ENCODE data around the gene LIN7A.

LIN7A gene

DNA sequence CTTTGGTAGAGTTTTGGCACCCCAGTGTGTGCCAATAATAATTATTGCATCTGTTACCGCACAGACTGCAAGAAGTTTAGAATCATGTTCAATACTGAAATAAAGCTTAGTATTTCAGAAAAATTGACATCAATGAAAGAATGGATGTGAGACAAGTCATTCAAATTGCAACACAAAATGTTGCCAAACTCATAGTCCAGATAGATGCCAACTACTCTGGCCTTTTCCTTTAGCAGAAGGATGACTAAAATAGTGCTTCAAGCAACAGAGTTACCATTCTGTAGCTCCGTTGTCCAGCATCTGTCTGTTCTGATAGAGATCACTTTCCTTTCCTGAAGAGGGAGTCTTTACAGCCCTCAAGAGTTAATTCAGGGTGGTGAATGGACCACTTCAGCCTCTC lies 77.5 kb downstream of the LIN7A start:
- DNase-seq (ENCODE audit: low read depth in 2 of 2), result no peak

DNA sequence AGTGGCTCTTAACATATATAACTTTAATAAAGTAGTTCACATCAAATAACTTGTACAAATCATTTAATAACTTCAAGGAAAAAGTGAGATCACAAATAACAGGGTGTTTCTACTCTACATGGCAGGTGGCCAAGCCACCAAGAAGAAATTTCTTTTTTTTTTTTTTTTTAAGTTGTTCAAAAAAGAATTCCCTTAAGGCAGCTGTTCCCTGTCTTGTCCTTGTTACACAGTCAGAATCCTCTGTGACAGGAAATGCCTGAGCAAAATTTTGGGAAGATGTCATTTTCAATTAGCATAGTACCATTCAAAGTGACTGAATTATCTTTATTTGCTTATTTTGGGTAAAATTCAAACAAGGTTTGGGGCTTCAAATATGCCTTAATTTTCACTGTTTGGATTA lies 79.4 kb downstream of the LIN7A start:
- DNase-seq (ENCODE audit: low read depth in 2 of 2), result no peak

DNA sequence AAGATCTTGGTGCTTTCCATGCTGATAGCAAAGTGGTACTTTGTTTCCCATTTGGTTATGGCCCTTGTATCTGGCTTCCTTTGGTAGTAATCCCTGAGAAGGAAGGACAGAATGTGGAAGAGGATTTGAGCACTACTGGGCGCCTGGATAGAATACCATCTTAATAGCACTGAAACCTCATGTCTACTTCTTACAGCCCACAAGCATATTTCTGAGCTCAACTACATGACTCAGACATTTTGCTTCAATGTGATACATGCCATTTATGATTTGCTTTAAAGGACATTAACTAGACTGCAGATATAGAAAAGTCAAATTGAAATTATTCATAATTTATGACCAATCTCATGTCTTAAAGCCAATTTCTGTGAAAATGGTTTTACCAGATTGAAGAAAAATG lies 80.4 kb downstream of the LIN7A start:
- no peak for DNase-seq (ENCODE audit: low read depth in 2 of 2)

DNA sequence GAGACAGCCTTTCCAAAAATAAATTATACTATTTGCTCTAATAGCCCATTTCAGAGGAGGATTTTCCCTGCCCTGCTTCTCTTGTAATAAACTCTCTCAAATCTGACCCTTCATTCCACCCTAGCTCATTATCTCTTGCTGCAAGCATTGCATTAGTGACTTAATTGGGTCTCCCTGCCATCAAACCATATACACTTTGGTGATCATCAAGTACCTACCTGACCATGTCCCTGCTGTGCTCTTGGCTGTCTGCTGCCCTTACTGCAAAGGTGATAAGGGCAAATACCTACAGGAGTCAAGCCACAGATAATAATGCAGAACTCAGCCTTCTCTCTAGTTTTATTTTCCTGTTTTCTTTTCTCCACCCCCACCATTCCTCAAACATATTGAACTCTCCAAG lies 88.4 kb downstream of the LIN7A start:
- DNase-seq (ENCODE audit: low read depth in 2 of 2), result no peak

DNA sequence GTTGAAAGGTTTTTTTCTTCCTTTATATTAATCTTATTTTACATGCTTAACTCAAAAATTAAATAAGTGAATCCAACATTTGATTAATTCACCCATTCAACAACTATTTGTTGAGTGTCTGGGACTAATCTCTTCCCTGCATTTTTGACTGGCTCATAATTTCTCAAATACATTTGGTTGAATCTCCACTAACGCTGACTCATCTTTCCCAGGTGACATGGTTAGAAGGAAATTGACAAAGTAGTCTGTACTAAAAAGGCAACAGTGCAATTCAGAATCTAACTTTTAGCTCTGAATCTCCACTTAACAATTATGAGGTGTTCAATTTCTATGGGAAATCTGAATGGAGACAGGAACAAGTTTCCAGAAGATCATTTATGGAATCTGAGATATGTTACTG lies 88.9 kb downstream of the LIN7A start:
- DNase-seq (ENCODE audit: low read depth in 2 of 2), result no peak

DNA sequence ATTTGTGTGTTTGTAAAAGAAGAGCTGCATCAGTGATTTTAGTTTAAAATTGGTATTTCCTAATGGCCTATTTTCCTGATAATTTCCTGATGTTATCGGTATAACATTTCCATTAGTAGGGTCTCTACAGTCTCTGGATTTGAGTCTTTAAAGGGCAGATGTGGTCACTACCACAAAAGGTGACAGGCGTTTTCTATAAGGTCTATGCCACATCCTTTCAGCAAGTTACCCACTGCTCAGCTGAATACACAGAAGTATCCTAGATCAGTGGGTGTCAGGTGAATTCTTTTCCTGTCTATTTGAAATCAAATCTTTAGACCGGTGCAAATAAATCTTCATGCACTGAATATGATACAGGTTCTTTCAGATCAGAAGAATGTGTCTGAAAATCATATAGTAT lies 90.2 kb downstream of the LIN7A start:
- DNase-seq (ENCODE audit: low read depth in 2 of 2), result no peak

DNA sequence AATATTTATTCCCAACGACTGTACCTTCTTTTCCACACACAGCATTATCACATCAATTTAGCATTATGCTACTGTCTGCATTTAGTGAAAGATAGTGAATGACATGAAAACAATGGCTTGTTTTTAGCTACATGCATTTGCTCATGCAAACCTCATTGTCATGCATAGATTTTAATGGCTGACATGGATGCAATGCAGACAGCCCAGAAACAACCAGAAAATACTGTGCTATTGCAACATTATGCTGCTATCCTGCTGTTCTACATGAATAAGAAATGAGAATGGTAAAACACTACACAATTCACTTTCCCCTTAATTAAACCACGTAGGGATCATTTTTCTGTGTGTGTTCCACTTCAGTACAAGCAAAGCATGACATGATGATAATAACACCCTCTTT lies 90.8 kb downstream of the LIN7A start:
- DNase-seq (ENCODE audit: low read depth in 2 of 2), result no peak

DNA sequence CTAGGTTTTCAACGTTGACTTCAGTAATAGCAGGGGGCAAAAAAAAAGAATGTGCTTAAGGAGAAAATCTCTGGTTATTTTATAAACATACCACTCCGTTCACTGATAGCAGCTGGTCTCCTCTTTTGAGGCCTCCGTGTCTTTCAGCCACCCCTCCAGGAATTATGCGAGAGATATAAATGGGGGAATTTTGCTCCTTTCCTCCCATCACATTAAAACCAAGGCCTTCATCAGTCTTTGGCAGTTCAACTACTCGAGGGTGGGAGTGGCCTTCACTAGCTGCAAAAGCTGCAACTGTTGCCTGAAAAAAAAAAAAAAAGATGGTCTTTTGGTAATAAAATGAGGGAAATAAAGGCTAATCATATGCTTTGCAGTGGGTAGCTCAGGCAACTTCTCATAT lies 92.1 kb downstream of the LIN7A start:
- no peak for DNase-seq (ENCODE audit: low read depth in 2 of 2)

DNA sequence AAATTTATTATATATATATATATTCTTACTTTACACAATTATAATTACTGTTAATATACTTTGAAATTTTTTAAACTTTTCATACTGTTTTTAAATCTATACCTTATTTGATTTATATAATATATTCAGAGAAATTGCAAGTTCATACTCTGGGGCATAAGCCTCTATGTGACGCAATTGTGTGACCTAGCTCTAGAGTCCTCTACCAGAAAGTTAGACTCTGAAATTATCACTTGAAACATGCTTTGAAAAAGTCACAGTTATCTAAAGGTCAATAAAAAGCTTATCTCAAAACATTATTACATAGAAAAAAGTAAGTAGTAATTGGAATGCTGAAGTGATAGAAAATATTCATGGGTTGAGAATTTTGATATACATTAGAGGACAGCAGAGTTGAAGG lies 93.8 kb downstream of the LIN7A start:
- no peak for DNase-seq (ENCODE audit: low read depth in 2 of 2)

DNA sequence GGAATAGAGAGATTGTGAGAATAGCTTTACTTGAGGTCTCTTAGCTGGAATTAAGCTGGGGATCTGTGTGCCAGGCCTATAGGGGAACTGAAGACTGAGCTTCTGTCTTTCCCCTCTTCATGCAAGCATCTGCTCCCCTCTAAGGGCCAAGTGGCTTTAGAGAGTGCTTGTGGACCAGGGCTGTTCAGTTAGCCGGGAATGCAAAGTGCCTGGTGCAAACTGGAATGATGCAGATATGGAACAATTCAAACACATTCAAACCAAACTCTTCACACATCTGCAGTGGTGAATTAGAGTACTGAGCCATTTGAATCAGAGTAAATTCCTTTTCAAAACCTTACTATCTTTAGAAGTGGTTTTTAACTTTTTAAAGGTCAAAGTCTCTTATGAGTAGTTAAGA lies 99.0 kb downstream of the LIN7A start:
- no peak for DNase-seq (ENCODE audit: low read depth in 2 of 2)

DNA sequence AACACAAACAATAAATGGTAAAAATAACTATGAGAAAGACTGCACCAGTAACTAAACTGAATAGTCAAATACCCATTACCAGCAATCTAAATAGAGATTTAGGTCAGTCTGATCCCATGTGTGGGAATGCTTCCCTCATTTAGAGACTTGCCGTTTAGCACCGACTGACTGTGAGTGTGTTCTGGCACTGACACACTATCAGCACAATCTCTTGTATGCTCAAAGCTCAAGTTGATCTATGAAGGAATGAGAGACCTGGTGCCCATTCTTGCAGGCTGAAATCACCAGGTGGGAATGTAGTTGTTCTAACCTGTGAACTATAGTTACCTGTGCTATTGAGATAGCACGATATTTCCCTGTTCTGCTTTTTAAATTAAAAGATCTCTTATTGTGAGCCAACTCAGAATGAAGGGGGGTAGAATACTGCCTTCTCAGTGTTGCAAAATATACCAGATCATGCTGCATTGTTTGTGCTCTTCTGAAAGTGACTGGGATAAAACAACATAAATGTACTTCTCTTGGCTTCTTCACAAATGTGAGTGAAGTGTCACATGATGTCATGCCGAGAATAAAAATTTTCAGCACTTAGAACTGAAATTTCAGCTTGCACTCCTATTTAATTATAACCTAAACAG lies 99.6 kb downstream of the LIN7A start:
- no peak for DNase-seq (ENCODE audit: low read depth in 2 of 2)

DNA sequence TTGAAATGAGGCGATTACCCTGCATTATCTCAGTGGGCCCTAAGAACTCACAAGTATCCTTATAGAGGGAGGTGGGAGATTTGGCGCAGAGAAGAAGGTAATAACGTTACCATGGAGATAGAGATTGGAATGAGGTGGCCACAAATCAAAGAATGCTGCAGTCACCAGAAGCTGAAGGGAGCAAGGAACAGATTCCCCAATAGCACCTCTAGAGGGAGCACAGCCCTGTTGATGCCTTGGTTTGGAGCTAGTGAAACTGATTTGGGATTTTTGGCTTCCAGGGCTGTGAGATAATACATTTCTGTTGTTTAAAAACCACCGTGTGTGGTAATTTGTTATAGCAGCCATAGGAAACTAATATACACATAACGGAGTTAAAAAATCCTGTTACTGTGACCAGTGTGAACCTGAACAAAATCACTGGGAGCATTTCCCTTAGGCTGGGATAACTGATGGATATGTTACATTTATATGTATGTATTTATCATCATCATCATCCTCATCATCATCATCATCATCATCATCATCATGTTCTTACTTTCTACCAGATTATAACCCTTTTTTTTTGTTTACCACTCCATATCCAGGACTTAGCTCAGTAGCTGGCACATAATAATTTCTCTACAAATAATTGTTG lies 100.3 kb downstream of the LIN7A start:
- DNase-seq (ENCODE audit: low read depth in 2 of 2), result no peak

DNA sequence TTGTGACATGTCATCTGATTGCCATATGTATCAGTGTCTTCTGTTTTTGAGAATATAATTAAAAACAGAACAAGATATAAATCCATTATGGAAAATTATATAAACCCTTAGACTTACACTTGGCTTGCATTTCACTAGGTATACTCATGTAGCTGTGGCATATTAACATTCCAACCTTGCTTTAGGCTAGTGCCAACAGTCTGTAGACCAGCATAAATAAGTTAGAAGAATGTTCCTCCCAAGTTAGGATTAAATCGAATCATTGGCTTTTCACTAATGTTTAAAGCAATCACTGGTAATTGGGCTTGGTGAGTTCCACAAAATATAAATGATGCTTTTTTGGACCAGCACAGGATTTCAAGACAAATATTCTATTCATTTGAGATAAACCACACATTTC lies 103.0 kb downstream of the LIN7A start:
- DNase-seq (ENCODE audit: low read depth in 2 of 2), result no peak

DNA sequence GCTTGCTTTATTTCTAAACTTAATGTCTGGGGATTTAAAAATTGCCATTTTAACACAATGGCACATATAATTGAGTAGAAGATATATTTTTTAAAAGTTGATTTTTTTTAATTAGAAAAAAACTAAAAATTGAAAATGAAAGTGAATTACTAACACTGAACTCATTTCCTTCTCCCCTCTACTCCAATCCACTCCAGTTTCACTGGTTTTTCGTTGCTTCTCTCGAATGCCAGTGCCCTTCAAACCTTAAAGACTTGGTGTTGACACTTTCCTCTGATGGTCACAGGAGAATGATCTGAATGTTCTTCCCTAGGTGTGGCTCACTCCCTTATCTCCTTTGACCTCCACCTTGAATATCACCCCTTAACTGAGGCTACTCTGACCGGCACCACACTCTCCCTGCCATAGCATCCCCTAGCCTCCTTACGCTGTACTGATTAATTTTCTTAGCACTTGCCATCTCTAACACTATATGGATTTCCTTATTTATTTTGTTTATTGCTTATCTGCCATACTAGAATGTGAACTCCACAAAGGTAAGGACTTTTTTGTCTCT lies 107.1 kb downstream of the LIN7A start:
- DNase-seq (ENCODE audit: low read depth in 2 of 2), result no peak

DNA sequence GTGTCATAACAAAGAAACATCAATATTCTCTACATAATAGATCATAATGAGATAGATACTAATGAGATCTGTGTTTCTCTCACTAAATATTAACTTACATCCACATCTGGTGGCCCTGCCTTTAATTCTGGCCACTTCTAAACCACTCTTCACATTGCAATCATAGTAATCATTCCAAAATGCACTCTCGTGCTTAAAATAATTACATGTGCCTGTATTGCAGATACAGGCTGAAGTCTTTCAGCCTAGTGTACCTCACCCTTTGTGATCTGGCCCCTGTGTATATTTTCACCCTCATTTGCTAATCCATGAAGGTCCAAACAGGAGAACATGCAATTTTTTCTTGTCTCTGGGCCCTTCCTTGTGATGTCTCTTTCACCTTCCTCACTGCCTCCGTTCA lies 108.0 kb downstream of the LIN7A start:
- no peak for DNase-seq (ENCODE audit: low read depth in 2 of 2)

DNA sequence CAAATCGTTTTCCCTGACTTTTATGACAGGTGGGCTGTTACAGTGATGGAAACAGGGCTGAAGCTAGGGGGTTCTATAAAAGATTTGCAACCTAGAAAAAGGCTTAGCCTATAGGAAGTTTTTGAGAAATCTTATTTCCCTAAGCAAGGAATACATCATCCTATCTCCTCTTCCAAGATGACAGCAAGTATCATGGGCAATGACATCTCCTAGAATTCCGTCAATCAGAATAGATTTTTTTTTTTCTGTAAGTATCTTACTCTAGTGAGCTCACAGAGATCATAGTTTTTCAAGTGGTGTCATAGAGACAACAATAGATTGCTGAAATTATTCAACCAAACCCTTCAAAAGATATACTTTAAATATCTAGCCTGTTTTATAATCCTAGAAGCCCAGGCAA lies 112.2 kb downstream of the LIN7A start:
- DNase-seq (ENCODE audit: low read depth in 2 of 2), result no peak

DNA sequence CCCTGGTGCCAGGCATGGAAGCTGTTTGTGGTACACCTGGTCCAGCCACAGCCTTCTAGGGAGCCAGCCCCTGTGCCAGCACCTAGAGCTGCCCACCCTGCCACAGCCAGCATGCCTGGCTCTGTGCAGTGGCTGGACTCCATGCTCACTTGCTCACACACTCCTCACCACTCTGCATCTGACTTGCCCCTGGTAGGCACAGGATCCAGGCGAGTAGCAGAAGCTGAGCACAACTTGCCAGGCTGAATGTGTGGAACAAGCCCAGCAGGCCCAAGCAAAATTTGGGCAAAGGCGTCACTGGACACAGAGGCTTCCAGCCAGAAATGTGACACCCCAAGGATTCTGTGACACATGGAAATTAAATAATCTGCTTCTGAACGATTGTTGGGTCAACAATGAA lies 114.3 kb downstream of the LIN7A start:
- no peak for DNase-seq (ENCODE audit: low read depth in 2 of 2)

DNA sequence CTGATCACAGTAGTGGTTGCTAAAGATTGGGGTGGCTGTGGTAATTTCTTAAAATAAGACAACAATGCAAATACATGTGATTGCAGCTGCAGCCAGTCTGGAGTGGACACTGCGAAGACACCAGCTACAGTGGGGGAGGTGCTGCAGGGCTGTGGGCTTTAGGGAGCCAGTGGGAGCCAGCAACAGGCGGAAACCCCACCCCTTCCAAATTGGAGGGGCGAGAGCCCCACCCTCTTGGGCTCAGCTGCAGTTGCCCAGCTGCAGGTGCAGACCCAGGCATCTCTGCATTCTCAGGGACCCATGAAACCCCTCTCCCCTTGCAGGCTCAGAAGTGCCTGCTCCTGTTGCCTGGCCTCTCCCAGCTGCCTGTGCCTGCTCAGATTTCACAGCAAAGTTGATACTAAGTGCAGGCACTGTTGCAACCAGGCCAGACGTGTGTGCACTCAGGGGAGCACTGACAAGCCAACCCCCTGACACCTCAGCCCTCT lies 116.2 kb downstream of the LIN7A start:
- no peak for DNase-seq (ENCODE audit: low read depth in 2 of 2)

DNA sequence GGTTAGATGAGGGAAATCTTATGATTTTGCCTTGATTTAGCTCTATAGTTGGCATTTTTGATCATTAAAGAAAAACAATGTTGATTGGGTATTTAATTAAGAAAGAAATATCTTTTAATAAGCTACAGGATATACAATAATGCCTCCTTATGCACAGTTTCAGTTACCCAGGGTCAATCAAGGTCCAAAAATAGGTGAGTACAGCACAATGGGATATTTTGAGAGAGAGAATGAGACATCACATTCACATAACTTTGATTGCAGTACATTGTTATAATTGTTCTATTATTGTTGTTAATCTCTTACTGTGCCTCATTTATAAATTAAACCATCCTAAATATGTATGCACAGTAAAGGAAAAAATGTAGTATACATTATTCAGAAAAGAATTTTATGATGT lies 118.9 kb downstream of the LIN7A start:
- no peak for DNase-seq (ENCODE audit: low read depth in 2 of 2)

DNA sequence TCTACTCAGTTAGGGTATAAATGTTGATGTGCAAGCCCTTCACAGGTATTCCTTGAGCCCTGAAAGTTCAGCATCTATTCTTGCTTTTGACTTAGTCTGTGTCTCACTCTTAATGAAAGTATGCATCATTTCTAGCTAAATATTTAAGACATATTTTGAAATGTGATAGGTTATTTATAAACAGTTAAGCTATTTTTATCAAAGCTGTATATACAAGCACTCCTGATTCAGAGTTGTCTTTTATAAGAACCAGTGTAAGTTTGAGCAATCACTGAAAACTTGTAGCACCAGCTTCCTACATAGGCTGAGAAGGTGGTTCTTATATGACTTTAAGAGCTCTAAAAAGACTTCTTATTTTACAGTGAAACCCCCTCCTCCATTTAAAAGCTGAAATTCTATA lies 122.4 kb downstream of the LIN7A start:
- DNase-seq (ENCODE audit: low read depth in 2 of 2), result no peak

DNA sequence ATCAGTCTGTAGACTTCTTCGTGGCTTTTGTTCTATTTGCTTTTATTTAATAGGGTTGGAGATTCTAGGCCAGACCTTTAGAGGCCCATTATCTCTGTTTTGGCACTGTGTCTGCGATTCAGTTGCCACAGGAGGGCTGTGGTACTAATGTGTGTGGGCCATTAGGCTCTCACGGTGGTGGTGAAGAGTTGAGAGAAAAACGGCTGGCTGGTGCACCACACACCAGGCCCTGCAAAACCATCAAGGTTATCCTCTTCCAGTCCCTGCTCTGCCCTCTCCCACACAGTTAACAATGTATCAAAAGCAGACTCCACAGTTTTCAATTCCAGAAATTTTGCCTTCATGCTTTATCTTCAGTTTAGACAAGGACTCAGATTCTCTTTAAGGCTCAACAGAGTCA lies 123.3 kb downstream of the LIN7A start:
- DNase-seq (ENCODE audit: low read depth in 2 of 2), result no peak

DNA sequence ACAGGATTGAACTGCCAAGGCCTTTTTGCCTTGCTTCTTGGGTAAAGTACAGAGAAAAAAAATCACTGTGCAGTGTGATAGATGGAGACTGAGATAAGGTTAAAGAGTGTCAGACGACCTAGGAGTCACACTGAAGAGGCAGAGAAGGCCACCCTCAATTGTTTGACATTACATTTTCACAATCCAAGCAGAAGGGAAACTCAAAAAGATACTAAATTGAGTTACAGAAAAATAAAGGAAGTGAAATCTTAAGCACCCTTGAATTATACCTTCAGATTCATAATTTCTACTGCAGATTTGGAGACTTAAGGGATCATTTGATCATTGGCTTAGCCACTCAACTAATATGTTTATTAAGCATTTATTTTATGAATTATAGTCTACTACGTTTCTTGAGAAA lies 123.9 kb downstream of the LIN7A start:
- DNase-seq (ENCODE audit: low read depth in 2 of 2), result no peak

DNA sequence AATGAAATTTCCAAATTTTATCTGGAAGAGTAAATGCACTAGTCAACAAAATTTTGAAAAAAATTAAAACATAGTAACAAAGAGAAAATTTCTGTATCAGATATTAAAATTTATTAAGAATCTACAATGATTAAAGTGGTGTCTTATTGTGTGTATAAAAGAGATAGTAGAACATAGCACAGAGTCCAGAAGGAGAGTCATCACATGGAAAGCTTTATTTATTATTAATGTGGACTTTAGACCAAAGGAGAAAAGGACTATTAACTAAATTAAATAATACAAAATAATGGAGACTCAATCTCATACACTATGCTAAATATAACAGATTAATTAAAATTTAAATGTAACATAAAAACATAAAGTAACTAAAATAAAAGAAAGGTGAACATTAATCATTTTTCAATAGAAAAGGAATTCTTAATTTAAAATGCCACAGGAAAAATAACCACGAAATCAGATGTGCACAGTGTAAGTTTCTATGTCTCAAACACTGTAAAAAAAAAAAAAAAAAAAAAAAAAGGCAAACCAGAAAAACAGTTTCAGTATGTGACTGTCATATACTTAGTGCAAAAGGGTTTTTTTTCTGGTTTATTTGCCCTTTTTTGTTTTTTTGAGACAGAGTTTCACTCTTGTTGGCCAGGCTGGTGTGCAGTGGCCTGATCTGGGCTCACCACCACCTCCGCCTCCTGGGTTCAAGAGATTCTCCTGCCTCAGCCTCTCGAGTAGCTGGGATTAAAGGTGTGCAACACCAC lies 125.6 kb downstream of the LIN7A start:
- DNase-seq (ENCODE audit: low read depth in 2 of 2), result no peak
